ENCODE data around the gene TAS1R1. TPM values are rescaled to one million over a fixed set of nuclear protein-coding genes. Genes with fewer than 3 reads are reported as not detected.

The TAS1R1 gene
- total RNA-seq, 2 experiments from 2014 or later = not detected

DNA sequence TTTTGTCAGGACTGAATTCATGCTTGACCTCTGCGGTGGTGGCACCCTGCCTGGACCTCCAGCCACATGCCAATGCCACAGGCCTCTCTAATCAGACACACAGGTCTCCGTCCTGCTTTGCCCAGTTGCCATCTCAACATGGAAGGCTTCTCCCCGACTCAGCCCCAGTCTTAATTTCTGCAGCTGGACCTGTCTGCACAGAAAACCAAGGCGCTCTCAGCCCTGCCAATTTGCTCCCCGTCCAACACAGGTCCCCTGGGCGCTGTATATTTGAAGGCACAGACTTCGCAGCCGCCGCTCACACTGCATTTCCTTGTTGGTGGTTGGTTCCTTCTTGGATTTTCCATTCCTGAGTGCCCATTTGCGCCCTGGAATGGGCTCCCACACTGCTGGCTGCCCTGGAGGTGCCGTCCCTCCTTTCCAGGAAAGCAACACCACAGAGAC lies 35.6 kb upstream of the TAS1R1 start:
- ChIA-PET CTCF (no interaction called here), POLR2A (no interaction called here)

DNA sequence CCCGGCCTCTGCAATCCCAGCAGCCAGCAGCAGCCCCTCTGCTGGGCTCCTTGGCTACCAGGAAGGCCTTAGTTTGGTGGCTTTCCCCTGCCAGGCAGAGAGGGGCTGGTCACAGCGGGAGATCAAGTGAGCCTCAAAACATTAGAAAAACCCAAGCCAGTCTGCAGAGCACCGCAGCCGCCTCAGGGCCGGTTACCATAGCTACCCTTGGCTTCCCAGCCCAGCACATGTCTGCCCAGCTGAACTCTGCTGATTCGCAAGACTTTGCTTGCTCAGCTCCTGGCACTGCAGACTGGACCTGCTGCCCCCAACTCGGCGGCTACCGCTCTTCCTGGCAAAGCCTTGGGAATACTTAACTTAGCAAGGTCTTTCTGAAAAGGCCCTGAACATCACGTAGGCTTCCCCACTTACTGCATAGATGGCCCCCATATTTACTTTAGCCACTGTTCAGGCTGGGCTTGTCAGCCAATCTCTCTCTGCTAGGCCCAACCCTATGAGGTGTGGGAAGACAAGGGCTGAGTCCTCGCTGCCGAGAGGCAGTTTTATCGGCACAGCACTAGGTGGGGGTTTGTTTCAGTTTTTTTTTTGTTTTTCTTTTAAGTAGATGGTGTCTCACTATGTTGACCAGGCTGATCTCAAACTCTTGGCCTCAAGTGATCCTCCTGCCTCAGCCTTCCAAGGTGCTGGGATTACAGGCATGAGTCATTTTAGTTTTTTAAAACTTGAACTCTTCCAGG lies 35.0 kb upstream of the TAS1R1 start:
- CTCF ChIA-PET = no interaction called here
- POLR2A ChIA-PET = no interaction called here

DNA sequence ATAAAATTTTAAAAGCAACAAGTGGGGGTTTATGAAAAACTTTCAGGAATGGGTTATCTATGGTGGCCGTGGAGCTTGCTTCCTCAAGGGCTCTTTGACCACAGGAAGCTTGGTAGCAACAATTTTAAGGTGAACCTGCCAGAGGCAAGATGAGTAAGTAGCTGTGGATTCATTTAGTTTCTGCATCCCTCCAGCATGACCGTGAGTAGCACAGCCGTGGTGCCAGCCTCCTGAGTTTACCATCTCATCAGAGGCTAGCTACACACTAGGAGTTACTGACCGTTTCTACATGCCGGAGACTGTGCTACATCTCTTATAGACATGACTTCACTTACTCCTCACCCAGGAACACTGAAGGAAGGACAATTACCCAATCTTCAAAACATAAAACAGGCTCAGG lies 33.6 kb upstream of the TAS1R1 start:
- CTCF ChIA-PET = interaction anchor here (0.7 to 2.3 kb wide), 5 partner anchors 9 to 41 kb away, joined by 3 to 8 read pairs (median 5); partner anchors contain the start of gene NOL9
- POLR2A ChIA-PET = interaction anchor here (0.8 kb wide), 1 partner anchor 9 kb away, joined by 3 read pairs; no protein-coding TSS in a partner anchor

DNA sequence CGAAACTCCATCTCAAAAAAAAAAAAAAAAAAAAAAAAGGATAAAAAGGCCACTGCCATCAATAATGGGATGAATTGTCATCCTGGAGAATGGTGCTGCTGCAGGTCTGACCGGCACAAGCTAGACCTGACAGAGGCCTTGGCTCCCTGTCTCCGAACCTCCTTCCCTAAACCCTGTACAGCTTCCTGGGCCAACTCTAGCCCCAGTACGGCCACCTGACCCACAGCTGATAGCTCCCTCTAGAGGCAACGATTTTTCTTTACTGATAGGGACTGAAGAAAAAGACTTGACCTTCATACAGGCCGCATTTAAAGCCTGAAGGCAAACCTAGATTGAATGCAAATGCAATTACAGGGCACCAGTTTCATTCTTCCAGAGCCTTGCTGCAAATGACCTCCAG lies 31.5 kb upstream of the TAS1R1 start:
- POLR2A ChIA-PET = no interaction called here
- CTCF ChIA-PET = interaction anchor here (0.7 to 2.2 kb wide), 4 partner anchors 11 to 46 kb away, joined by 3 to 8 read pairs (median 6); partner anchors contain the start of gene NOL9

DNA sequence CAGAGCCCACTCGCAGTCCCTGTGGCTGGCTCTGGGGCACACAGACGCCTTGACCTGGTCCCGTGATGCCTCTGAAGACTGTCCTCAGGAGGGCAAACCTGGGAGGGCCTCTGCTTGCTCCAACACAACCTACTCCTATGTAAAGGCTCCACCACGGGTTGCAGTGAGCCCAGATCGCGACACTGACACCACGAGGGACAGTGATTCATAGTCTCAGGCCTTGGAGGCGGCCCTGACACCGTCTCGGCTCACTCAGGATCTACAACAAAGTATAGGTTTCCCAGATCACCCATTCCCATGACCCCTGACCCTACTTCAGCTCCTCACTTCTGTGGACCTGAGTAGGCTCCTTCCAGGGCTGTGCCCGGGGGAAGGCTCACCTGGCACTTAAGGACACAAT lies 28.8 kb upstream of the TAS1R1 start:
- ChIA-PET POLR2A (no interaction called here), CTCF (interaction anchor here (0.8 kb wide), 1 partner anchor 9 kb away, joined by 4 read pairs; no protein-coding TSS in a partner anchor)

DNA sequence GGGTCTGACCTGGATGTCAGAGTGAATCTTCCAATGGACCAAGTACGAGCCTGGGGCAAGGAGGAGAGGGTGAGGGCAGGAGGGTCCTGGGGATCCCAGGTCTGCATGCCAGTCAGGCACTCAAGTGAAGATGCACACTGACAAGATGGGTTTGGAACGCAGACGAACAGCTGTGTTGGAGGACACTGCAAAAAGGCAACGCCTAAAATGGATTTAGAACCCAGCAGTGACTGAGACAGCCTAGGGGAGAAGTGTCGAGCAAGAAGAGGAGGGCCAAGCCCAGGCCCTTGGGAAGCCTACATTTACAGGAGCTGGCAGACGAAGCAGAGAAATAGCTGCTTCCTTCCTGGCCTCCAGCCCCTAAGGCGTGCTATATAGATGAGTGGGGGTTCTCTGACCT lies 26.6 kb upstream of the TAS1R1 start:
- CTCF ChIA-PET = interaction anchor here (0.9 kb wide), 1 partner anchor 26 kb away, joined by 3 read pairs; the partner anchor contains the start of gene NOL9
- POLR2A ChIA-PET = no interaction called here

DNA sequence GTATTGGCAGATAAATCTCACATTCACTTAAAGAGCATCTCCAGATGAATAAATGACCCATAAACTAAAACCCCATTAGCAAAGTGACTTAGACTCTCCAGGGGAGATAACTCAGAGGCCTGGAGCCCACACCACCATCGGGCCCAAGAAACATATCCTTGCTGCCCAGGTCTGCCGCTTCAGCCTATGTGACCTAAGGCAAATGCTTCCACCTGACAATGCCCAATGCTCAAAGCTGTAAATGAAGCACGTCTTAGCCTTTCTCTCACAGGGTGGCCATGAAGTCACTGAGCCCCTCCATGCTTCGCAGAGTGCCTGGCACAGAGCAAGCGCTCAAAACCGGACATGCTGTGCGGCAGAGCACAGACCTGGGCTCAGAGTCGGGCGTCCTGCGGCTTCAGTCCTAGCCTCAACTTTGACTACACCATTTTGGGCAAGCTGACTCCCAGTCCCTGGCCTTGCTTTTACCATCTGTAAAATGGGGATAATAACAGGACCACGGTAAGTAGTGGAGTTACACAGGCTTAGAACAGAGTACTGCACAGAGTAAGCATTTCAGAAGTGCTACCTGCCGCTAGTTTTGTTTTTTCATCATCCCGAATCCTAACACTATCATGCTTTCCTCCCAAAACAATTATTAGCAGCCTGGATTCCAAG lies 24.5 kb upstream of the TAS1R1 start:
- ChIA-PET POLR2A (no interaction called here), CTCF (no interaction called here)

DNA sequence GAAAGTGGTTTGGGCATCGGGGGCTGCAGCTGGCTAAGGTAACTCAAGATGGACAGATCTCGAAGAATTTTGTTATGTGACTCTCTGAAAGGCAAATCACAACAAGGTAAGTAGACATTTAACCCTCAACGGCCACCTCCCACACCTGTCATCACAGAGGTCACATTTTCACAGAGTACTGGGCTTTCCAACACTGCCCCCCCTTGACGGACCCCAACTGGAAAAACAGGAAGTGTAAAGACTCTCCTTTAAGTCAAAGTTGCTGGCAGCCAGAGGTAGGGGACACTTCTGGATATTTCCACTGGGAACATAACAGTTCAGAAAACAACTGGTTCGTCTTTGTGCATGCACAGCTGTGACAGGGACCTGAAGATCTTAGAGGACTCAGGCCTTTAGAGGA lies 23.1 kb upstream of the TAS1R1 start:
- CTCF ChIA-PET = no interaction called here
- POLR2A ChIA-PET = no interaction called here

DNA sequence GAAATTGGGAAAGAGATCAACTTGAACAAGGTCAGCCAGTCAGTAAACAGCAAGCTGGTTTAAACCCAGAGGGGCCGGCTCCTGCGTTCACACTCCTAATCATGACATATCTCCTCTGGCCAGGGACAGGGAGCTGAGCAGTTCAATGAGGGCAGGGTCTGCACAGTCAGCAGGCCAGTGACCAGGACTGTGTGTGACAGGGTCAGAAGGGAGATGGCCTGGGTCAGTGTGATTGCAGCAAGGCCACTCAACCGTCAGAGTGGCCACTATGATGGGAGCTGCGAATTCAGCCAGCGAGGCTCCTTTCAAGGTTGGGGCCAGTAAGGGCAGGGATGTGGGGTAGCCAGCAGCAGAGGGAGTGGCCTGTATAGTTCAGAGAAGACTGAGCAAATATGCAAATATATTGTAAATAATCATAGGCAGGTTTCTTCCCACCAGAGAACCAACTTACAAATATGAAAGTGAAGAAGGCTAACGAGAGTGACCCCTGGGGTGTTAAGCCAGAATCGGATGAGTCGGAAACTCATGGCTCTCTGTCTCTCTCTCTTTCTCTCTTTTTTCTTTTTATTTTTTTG lies 20.8 kb upstream of the TAS1R1 start:
- CTCF ChIA-PET = interaction anchor here (0.6 kb wide), 1 partner anchor 198 kb away, joined by 3 read pairs; no protein-coding TSS in a partner anchor
- POLR2A ChIA-PET = no interaction called here

DNA sequence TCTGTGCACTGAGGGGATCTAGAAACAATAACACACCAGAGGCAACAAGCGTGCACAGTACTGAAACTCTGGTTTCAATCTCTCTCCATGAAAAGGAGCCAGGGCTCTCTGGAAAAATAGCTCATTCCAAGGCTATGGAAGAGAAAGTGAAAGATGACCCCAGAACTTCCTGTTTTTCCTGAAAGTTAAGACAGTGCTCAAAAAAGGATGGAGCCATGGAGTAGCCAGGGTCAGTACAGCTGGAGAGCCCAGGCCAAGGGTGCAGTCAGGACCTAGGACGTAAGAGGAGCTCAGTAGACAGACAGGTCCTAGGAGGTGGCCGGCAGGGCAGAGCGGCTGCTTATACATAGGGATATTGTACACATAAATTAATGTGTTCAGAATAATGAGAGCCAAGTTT lies 19.9 kb upstream of the TAS1R1 start:
- POLR2A ChIA-PET = no interaction called here
- CTCF ChIA-PET = interaction anchor here (0.5 to 1.1 kb wide), 2 partner anchors 8 to 45 kb away, joined by 3 to 4 read pairs; no protein-coding TSS in a partner anchor

DNA sequence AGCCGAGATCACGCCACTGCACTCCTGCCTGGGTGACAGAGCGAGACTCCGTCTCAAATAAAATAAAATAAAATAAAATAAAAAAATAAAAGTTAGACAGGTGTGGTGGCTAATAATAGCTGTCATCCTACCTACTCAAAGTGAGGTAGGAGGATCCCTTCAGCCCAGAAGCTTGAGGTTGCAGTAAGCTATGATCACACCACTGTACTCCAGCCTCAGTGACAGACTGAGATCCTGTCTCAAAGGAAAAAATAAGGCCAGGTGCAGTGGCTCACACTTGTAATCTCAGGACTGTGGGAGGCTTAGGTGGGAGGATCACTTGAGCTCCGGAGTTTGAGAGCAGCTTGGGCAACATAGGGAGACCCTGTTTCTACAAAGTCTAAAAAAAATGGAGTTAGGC lies 18.8 kb upstream of the TAS1R1 start:
- CTCF ChIA-PET = interaction anchor here (1.1 to 1.4 kb wide), 2 partner anchors 9 to 18 kb away, joined by 4 read pairs; partner anchors contain the start of genes NOL9 and TAS1R1

DNA sequence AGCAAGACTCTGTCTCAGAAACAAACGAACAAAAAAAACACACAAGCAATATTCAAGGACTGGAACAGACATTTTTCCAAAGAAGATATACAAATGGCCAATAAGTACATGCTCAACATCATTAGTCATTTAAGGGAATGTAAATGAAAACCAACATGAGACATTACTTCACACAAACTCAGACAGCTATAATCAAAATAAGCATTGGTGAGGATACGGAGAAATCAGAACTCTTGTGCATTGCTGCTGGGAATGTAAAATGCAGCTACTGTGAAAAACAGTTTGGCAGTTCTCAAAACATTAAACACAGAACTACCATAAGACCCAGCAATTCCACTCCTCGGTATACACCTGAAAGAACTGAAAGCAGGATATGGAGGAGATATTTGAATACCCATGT lies 16.2 kb upstream of the TAS1R1 start:
- POLR2A ChIA-PET = no interaction called here

More for the DNA sequence above, 18.8 kb upstream of the TAS1R1 start:
- POLR2A ChIA-PET = interaction anchor here (0.7 kb wide), 1 partner anchor 17 kb away, joined by 3 read pairs; no protein-coding TSS in a partner anchor

DNA sequence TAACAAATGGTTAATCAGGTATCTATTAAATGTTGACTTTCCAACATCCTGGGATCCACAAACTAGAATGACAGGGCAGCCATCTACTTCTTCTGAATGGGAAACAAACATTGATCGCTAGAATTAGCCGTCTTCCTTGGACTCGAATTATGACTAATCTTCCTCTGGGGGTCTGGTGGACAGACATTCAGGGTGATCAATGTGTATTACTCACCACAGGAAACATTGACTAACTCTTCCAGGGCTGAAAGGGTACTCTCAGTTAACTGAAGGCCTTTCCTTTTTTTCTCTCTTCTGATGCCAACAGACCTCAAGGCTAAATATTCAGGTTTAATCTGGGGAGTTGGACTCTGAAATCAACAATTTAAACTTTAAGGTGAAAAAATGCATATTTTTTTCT lies 10.3 kb upstream of the TAS1R1 start:
- CTCF ChIA-PET = no interaction called here
- POLR2A ChIA-PET = no interaction called here

More for the DNA sequence above, 16.2 kb upstream of the TAS1R1 start:
- CTCF ChIA-PET = no interaction called here

DNA sequence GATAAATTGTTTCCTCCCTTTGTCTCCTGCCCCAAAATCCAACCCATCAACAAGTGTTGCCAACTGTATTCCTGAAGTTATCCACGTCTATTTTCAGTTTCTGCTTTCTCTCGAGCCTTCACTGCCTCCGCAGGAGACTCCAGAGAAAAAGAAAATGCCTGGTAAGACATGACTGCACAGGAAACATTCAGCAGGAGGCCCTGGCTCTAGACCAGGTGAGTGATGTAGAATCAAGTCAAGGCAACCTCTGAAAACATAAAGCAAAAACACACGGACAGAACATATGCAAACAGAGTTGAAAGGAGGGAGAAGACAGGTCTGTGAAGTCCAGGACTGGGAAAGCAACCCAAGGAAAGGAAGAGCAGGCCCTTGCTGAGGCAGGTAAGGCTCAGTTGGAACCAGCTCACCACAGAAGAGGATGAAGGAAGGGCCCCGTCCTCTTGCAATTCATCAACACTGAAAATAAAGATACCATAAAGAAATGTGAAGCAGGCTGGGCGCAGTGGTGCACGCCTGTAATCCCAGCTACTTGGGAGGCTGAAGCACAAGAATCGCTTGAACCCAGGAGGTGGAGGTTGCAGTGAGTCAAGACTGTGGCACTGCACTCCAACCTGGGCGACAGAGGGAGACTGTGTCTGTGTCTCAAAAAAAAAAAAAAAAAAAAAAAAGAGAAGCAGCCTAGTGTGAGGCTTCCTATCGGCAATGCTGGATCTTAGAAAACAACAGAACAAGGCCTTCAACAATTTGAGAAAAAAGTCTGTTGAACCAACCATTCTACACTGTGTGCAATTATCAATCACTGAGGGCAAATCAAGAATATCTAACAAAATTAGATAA lies 9.6 kb upstream of the TAS1R1 start:
- POLR2A ChIA-PET = no interaction called here
- CTCF ChIA-PET = interaction anchor here (0.7 kb wide), 1 partner anchor 12 kb away, joined by 3 read pairs; no protein-coding TSS in a partner anchor

DNA sequence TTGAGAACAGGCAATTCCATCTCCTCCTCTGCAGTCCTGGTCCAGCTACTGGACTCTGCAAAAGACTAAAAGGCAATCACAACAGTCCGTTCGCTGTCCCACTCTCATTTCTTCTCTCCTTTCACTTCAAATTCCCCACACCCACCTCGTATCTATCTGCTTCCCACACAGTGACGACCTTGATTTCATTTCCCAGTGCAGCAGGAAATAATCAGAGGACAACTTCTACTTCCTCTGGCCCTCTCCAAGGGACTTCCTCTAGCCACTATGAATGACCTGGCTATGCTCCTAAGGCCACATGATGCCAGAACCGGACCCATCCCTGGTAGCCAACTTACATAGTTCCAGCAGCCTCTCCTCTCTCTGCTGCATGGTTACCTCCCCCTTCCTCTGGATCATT lies 8.8 kb upstream of the TAS1R1 start:
- CTCF ChIA-PET = interaction anchor here (0.7 kb wide), 2 partner anchors 11 to 44 kb away, joined by 3 read pairs; no protein-coding TSS in a partner anchor

DNA sequence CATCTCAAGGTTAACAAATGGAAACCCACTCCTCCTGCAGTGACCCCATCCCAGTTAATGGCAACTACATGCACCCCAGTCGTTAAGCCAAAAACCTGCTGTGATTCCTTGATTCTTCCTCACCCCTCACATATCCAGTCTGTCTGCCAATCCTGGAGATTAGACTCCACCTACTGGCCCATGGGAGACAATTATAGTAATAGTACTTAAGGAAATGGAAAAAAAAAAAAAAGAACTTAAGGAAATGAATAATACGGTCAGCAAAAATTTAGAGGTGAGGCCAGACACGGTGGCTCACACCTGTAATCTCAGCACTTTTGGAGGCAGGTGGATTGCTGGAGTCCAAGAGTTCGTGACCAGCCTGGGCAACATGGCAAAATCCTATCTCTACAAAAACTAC lies 7.8 kb upstream of the TAS1R1 start:
- ChIA-PET POLR2A (no interaction called here), CTCF (interaction anchor here (0.7 to 0.8 kb wide), 3 partner anchors 45 to 270 kb away, joined by 3 to 4 read pairs (median 3); no protein-coding TSS in a partner anchor)

More for the DNA sequence above, 8.8 kb upstream of the TAS1R1 start:
- POLR2A ChIA-PET = no interaction called here

DNA sequence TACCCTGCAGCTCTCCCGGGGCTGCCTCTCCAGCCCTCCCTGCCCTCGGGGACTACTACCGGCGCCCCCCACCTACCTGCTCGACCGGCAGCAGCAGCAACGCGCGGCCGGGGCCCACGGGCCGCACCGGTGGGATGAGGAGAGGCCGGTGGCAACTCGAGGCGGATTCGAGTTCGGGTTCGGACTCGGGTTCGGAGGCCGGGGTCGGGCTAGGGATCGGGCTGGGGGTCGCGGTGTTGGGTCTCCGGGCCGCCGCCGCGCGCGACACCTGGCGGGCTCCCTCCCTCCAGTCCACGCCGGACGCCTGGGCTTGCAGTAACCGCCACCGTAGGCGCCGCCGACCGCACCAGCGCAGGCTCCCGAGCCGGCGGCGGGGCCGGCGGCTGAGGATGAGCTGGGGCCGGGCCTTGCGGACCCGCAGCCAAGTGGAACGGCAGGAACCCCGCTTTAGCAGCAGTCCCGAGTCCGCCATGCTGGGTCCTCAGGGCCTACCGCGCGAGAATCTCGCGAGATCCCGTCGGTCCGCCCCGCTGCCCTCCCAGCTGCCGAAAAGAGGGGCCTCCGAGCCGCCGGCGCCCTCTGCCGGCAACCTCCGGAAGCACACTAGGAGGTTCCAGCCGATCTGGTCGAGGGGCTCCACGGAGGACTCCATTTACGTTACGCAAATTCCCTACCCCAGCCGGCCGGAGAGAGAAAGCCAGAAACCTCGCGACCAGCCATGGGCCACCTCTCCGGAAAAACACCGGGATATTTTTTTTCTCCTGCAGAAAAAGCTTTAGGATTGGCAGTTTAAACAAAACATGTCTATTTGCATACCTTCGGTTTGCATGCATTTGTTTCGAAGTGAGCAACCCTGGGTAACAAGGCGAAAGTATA lies 838 bp upstream of the TAS1R1 start, which contains the start of gene NOL9:
Gene NOL9, minus strand, starts transcription at position 483 of the 876 bp plus-strand sequence. Its CDS starts 11 bp downstream, at position 472.
- ChIA-PET CTCF (interaction anchor here (0.7 to 3.3 kb wide), 24 partner anchors 17 to 212 kb away, joined by 3 to 21 read pairs (median 4); partner anchors contain the start of genes KLHL21 and PLEKHG5), POLR2A (interaction anchor here (0.6 to 3.2 kb wide), 7 partner anchors 18 to 245 kb away, joined by 3 to 16 read pairs (median 3); partner anchors contain the start of genes KLHL21 and ZBTB48)

DNA sequence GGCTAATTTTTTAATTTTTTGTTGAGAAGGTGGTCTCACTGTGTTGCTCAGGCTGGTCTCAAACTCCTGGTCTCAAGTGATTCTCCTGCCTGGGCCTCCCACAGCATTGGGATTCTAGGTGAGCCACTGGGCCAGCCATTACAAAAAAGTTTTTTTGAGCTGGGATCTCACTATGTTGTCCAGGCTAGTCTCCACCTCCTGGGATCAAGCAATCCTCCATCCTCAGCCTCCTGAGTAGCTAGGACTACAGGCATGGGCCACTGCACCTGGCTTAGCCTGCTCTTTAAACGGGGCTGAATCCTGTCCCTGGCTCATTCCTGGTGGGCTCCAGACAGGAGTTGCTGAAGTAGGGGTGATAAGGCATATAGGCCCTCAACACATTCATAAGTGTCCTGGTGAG lies 2.5 kb downstream of the TAS1R1 start:
- POLR2A ChIA-PET = no interaction called here
- CTCF ChIA-PET = interaction anchor here (0.6 to 1.0 kb wide), 2 partner anchors 9 to 12 kb away, joined by 3 read pairs; no protein-coding TSS in a partner anchor

Data from activated CD8-positive, alpha-beta memory T cell treated with anti-CD3 and anti-CD28 coated beads for 36 hours (primary cell).